ENCODE measurements around the gene C8G. TPM values are rescaled to one million over a fixed set of nuclear protein-coding genes. Genes with fewer than 3 reads are reported as not detected.

The C8G gene
- total and polyA plus RNA-seq, 2 donors (not counting 1 experiment from before 2014, with no cell fraction given) = 1.7 to 2.8 TPM

- H3K9me3 Mint-ChIP-seq (ENCODE audit: insufficient read depth) = no peaks in the 10 kb centered on the region
- H3K27me3 ChIP-seq (replicated peaks in 1 of 4; ENCODE audit: control extremely low read depth in 1 of 4, control insufficient read depth in 3 of 4, insufficient read depth in 4 of 4, low read length in 3 of 4) = no peaks in the 10 kb centered on the region
- H3K4me1 Mint-ChIP-seq = no peaks in the 10 kb centered on the region
- intact Hi-C loops (cut with micrococcal nuclease) = no loop called here
- ChIA-PET CTCF (no interaction called here), POLR2A (no interaction called here)
- TF ChIP-seq CTCF (IDR thresholded peaks at IDR 0.05) = no peak
- TF ChIP-seq EZH2 (IDR thresholded peaks at IDR 0.05; ENCODE audit: borderline replicate concordance, insufficient read depth, low read depth, low read length, poor library complexity, severe bottlenecking) = no peak
- H3K4me3 ChIP-seq (ENCODE audit: control extremely low read depth in 1 of 5, extremely low read depth in 1 of 5, insufficient read depth in 1 of 5, low read depth in 2 of 5, low read length in 4 of 5) = no peak overlapping the region
- no peak overlapping the region for H3K27ac ChIP-seq (ENCODE audit: low read length in 2 of 2)
- ATAC-seq (ENCODE audit: low read depth) (peak; percentile 10), DNase-seq (no peak)
- peaks cover under 1% of the 10 kb centered on the region for H4K20me1 ChIP-seq (ENCODE audit: control insufficient read depth, insufficient read depth, low read length, poor library complexity, severe bottlenecking)
- no peaks in the 10 kb centered on the region for H3K79me2 ChIP-seq (ENCODE audit: control insufficient read depth, insufficient read depth, low read length)
- no peak overlapping the region for H3K4me3 Mint-ChIP-seq
- no peaks in the 10 kb centered on the region for H3K27me3 Mint-ChIP-seq
- H3K4me2 ChIP-seq (replicated peaks; ENCODE audit: low read depth, low read length, poor library complexity, severe bottlenecking) = no peak overlapping the region
- no peak overlapping the region for H3K9ac ChIP-seq (ENCODE audit: low read length)
- no peaks in the 10 kb centered on the region for H3K4me1 ChIP-seq (ENCODE audit: control insufficient read depth in 2 of 2, insufficient read depth in 2 of 2, low read length in 2 of 2)
- no peaks in the 10 kb centered on the region for H3K9me3 ChIP-seq (ENCODE audit: control extremely low read depth in 1 of 3, control insufficient read depth in 2 of 3, insufficient read depth in 1 of 3, low read length in 2 of 3)
- peaks cover 0 to 30% of the 10 kb centered on the region in 2 experiments for H3K36me3 ChIP-seq (replicated peaks in 1 of 2; ENCODE audit: control extremely low read depth in 1 of 2, control insufficient read depth in 1 of 2, extremely low read depth in 1 of 2, insufficient read depth in 2 of 2, low read length in 1 of 2)
- H2AFZ ChIP-seq (ENCODE audit: insufficient read depth, low read depth, low read length, poor library complexity, severe bottlenecking) = no peak overlapping the region
- WGBS (ENCODE audit: insufficient coverage) = 90% methylated on average over 9 of the region's 9 CpGs
- peak overlapping the region; percentile 53 for H3K27ac Mint-ChIP-seq
Observed at GRCh38 chr9:136928591-136928990, 16.5 kb upstream of the C8G start.

- Mint-ChIP-seq H3K9me3 (ENCODE audit: insufficient read depth) (no peaks in the 10 kb centered on the region), H3K4me3 (no peak overlapping the region), H3K27ac (no peak overlapping the region), H3K4me1 (no peaks in the 10 kb centered on the region), H3K27me3 (no peaks in the 10 kb centered on the region)
- Histone ChIP-seq H3K4me3 (ENCODE audit: control extremely low read depth in 1 of 5, extremely low read depth in 1 of 5, insufficient read depth in 1 of 5, low read depth in 2 of 5, low read length in 4 of 5) (no peak overlapping the region), H3K27ac (ENCODE audit: low read length in 2 of 2) (no peak overlapping the region), H3K4me2 (replicated peaks; ENCODE audit: low read depth, low read length, poor library complexity, severe bottlenecking) (no peak overlapping the region), H3K4me1 (ENCODE audit: control insufficient read depth in 2 of 2, insufficient read depth in 2 of 2, low read length in 2 of 2) (no peaks in the 10 kb centered on the region), H3K36me3 (replicated peaks in 1 of 2; ENCODE audit: control extremely low read depth in 1 of 2, control insufficient read depth in 1 of 2, extremely low read depth in 1 of 2, insufficient read depth in 2 of 2, low read length in 1 of 2) (peaks cover 0 to 23% of the 10 kb centered on the region in 2 experiments), H3K9ac (ENCODE audit: low read length) (no peak overlapping the region), H3K9me3 (ENCODE audit: control extremely low read depth in 1 of 3, control insufficient read depth in 2 of 3, insufficient read depth in 1 of 3, low read length in 2 of 3) (no peaks in the 10 kb centered on the region), H3K27me3 (replicated peaks in 1 of 4; ENCODE audit: control extremely low read depth in 1 of 4, control insufficient read depth in 3 of 4, insufficient read depth in 4 of 4, low read length in 3 of 4) (no peaks in the 10 kb centered on the region), H3K79me2 (ENCODE audit: control insufficient read depth, insufficient read depth, low read length) (peaks cover 2% of the 10 kb centered on the region), H2AFZ (ENCODE audit: insufficient read depth, low read depth, low read length, poor library complexity, severe bottlenecking) (no peak overlapping the region), H4K20me1 (ENCODE audit: control insufficient read depth, insufficient read depth, low read length, poor library complexity, severe bottlenecking) (peaks cover 10% of the 10 kb centered on the region)
- CTCF ChIA-PET = interaction anchor here (1.3 kb wide), 1 partner anchor 88 kb away, joined by 4 read pairs; the partner anchor contains the start of gene AJM1
- 100% methylated on average over 1 of the region's 4 CpGs for WGBS (ENCODE audit: insufficient coverage)
- TF ChIP-seq CTCF (IDR thresholded peaks at IDR 0.05) = no peak
- no peak for TF ChIP-seq EZH2 (IDR thresholded peaks at IDR 0.05; ENCODE audit: borderline replicate concordance, insufficient read depth, low read depth, low read length, poor library complexity, severe bottlenecking)
- intact Hi-C loops (cut with micrococcal nuclease) = no loop called here
- ATAC-seq (ENCODE audit: low read depth) (no peak), DNase-seq (no peak)
- POLR2A ChIA-PET = interaction anchor here (0.7 to 1.1 kb wide), 2 partner anchors 9 to 129 kb away, joined by 4 to 6 read pairs; no protein-coding TSS in a partner anchor
Observed at GRCh38 chr9:136930014-136930413, 15.0 kb upstream of the C8G start.

Data from B cell (primary cell).